GM12872 (cell line): ENCODE measurements around the gene REELD1.

ENCODE experiments used
- TF ChIP-seq, protein P1 (sequence below): IDR thresholded peaks from 3 replicates; pipeline ENCODE4 v1.5.1; 2011; ENCODE audit warnings: low read depth, mild to moderate bottlenecking, low read length, moderate library complexity; ENCODE audit not compliant: insufficient read depth

REELD1 gene

DNA sequence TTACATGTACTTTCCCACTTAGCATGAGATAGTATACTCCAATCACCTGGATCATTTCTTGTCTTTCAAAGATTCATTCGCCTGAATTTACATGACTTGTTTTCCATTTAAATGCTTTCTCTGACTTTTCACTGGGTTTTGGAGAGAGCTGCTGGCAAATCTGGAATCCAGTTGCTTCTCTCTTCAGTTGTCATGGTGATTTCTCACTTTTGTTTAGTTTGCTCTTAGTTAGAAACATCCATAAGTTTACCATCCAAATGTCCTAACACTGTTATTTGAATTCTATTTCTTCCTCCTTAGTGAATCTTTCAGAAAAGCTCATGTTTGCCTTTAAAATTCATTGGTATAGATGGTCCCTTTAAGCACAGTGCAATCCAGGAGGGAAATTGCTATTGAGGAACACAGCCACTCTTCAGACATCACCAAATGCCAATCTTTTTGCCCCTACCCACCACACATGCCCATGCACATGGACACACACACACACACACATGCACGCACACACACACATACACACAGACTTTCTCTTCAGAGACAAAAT is 51.7 kb downstream of the REELD1 start:
- TF ChIP-seq, protein P1, sequence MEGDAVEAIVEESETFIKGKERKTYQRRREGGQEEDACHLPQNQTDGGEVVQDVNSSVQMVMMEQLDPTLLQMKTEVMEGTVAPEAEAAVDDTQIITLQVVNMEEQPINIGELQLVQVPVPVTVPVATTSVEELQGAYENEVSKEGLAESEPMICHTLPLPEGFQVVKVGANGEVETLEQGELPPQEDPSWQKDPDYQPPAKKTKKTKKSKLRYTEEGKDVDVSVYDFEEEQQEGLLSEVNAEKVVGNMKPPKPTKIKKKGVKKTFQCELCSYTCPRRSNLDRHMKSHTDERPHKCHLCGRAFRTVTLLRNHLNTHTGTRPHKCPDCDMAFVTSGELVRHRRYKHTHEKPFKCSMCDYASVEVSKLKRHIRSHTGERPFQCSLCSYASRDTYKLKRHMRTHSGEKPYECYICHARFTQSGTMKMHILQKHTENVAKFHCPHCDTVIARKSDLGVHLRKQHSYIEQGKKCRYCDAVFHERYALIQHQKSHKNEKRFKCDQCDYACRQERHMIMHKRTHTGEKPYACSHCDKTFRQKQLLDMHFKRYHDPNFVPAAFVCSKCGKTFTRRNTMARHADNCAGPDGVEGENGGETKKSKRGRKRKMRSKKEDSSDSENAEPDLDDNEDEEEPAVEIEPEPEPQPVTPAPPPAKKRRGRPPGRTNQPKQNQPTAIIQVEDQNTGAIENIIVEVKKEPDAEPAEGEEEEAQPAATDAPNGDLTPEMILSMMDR: no peak

DNA sequence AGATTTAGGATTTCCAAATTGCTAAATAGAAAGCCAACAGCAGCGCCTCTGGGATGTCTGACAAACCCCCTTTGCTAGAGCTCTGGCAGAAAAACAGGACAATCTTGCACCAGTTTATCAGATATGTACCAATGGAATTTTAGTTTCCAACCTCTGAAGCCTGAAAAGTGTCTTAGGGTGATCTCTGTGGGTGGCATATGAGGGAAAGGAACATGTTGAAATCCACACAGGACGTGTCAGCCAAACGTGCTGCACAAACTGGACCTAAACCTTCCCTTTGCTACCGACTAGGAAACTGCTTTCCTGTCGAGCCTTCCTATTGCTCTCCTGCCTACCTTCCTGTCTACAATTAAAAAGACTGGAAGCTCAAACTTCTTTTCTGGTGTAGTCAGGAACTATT is 53.5 kb downstream of the REELD1 start:
- TF ChIP-seq, protein P1: no peak

DNA sequence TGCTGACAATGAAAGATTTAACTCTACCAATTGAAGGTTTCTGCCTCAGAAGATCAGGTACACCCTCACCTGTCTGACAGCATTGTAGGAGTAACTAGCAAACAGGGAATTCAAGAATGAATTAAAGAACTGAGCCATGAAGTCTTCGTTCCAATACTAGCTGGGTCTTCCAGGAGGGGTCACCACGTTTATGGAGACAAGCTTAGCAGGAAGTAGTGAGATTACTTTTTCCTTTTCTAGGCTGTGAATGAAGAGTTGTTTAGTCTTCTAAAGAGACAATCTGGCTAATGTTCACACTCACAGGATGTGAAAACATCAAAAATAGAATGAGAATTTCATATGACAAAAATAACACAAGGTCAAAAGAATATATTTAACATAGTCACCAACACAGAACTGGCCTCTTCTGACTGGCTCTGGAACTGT is 54.9 kb downstream of the REELD1 start:
- TF ChIP-seq, protein P1: no peak

DNA sequence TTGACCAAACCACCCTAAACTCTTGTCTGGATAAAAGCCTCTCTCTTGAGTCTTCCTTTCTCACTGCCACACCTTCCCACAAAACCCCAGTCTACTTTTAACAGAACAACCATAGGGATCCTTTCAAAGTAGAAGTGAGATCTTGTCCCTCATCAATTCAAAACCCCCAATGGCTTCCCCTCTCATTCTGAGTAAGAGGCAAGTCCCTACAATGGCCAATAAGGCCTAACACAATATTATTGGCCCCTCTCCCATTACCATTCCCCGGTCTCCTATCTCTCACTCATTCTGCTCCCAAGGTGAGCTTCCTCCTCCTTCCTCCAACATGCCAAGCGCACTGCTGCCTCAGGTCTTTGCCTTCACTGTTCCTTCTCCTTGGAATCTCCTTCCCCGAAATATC is 57.1 kb downstream of the REELD1 start:
- TF ChIP-seq, protein P1: no peak

DNA sequence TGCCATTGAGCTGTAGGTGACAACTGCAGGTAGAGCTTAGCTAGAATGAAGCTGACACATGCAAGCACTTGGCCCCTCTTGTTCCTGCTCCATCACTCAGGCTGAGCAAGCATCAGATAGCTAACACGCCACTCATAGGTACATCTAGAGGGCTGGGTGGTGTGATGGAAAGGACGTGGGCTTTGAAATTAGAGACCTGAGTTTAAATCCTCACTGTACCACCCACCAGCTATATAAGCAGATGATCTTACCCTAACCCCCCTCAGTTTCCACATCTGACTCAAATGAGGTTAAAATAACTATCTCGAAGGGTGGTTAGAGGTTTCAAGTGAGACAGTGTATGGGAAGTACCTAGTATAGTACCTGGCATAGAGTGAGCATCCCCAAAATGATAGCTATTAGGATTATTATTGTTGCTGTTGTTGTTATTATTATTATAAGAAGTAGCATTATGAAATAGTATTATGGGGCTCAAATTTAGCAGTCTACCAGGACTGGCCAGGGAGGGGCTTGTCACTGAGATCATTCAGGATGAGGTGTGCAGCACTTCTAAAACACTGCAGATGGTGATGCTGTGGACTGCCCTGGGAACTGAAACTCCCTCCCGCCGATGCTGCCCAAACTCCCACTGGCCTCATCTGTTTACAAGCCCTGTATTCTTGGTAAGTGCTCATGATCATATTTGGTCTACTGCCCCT is 59.0 kb downstream of the REELD1 start:
- TF ChIP-seq, protein P1: no peak

DNA sequence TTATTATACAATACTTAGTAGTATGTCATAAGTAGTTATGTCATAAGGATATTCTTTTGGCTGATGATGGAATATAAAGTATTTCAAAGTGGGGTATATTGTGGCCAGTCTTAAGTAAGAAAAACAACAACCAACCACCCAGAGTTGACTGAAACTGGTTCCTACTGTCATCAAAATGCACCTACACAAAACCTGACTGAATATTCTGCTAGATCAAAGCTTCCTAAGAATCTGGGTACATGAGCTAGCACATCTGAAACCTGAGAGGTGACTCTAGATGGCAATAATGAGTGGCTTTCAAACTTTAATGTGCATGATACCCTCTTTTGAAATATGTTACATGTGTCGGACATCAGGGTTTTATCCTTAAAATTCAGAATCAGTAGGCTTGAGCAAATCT is 60.4 kb downstream of the REELD1 start:
- TF ChIP-seq, protein P1: no peak

DNA sequence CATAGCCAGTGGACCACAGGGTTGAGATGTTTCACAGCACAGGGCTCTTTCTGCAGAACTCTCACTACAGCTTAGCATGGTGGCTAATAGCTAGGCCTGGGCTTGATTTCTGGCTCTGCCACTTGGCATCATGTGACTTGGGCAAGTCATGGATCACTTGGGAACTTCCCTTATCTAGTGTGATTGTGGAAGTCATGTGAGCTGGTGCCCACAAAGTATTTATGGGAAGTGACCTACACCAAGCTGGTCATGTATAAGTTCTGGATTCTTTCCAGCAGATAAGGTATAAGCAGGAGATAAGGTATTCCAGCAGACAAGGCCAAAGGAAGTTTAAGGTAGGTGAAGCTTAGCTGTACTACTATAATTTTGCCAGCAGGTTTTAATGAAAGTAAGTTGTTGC is 61.0 kb downstream of the REELD1 start:
- TF ChIP-seq, protein P1: no peak
